ENCODE measurements around the gene HSDL1. TPM values are rescaled to one million over a fixed set of nuclear protein-coding genes. Genes with fewer than 3 reads are reported as not detected.

Gene HSDL1
- total and polyA plus RNA-seq, 8 donors, result 26.0 to 45.9 (median 41.3) TPM

DNA sequence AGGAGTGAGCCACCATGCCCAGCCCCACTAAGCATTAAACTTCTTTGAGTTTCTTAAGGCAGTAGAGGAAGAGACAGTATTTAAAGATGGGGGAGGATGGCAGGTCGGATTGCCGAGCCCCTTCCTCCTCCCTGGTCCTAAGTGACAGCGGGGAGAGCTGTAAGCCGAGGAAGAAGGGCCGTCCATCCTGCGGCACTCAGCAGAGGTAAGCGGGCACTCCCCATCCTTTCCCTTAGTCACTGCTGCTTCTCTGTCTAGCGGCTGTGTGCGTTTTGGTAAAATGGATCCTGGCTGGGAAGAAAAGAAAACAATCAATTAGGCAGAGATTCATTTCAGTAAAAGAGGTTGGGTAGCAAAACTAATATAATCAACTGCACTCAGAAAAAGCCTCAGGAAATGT is 14.0 kb upstream of the HSDL1 start:
- no peaks in the 10 kb centered on the region for H3K9me3 ChIP-seq
- H3K27me3 ChIP-seq, result peaks cover 0 to 46% of the 10 kb centered on the region in 2 donors
- no peak overlapping the region for H3K4me3 ChIP-seq
- no peak overlapping the region for H3K27ac ChIP-seq
- DNase-seq (no peak), ATAC-seq (no peak)
- intact Hi-C loops (cut with DNase I), result no loop called here
- no peak for TF ChIP-seq CTCF (IDR thresholded peaks at IDR 0.05)
- H3K36me3 ChIP-seq, result no peaks in the 10 kb centered on the region
- H3K4me1 ChIP-seq, result no peaks in the 10 kb centered on the region

DNA sequence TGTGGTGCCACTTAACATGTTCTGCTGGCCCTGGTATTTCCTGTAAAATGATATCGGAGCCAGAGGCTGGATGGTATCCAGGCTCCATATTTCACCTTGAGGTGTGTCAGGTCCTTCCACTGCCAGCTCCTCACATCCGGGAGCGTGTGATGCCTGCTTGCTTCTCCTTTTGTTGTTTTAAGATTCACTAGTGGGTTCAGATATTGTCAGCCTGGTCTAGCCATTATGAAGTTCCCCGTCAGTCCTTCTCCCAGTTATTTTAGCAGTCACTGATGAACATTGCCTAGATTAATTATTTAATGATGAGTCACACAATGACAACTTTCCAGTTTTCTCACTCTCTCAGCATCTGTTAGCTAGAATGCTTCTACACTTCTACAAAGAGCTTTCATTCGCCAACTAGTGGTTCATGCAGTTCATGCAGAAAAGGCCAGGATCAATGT is 11.4 kb upstream of the HSDL1 start:
- H3K4me1 ChIP-seq, result no peaks in the 10 kb centered on the region
- DNase-seq (no peak), ATAC-seq (no peak)
- no peaks in the 10 kb centered on the region for H3K36me3 ChIP-seq
- H3K27ac ChIP-seq, result no peak overlapping the region
- no peaks in the 10 kb centered on the region for H3K9me3 ChIP-seq
- peaks cover 0 to 37% of the 10 kb centered on the region in 2 donors for H3K27me3 ChIP-seq
- intact Hi-C loops (cut with DNase I), result no loop called here
- TF ChIP-seq CTCF (IDR thresholded peaks at IDR 0.05), result no peak
- no peak overlapping the region for H3K4me3 ChIP-seq

- no peak overlapping the region for H3K27ac ChIP-seq
- no peak for TF ChIP-seq CTCF (IDR thresholded peaks at IDR 0.05)
- no peak for DNase-seq
- H3K4me3 ChIP-seq, result no peak overlapping the region
- intact Hi-C loops (cut with DNase I), result no loop called here
- no peaks in the 10 kb centered on the region for H3K36me3 ChIP-seq
- peaks cover 0 to 31% of the 10 kb centered on the region in 2 donors for H3K27me3 ChIP-seq
- no peaks in the 10 kb centered on the region for H3K4me1 ChIP-seq
- ATAC-seq, result no peak
- no peaks in the 10 kb centered on the region for H3K9me3 ChIP-seq
These were observed 10.8 kb upstream of the HSDL1 start for GRCh38 chr16:84155771-84156170.

DNA sequence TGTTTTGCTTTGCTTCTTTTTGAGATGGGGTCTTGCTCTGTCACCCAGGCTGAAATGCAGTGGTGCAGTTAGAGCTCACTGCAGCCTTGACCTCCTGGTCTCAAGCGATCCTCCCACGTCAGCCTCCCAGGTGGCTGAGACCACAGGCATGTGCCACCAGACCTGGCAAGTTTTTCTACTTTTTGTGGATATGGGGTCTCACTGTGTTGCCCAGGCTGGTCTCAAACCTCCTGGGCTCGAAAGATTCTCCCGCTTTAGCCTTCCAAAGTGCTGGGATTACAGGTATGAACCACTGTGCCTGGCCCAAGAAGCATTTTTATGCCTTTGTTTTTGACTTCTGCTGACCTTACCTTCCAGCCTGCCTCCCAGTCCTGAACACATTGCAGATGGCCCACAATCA is 10.2 kb upstream of the HSDL1 start:
- no peaks in the 10 kb centered on the region for H3K9me3 ChIP-seq
- ATAC-seq, result no peak
- DNase-seq, result no peak
- no peak for TF ChIP-seq CTCF (IDR thresholded peaks at IDR 0.05)
- H3K36me3 ChIP-seq, result no peaks in the 10 kb centered on the region
- H3K27ac ChIP-seq, result no peak overlapping the region
- no peak overlapping the region for H3K4me3 ChIP-seq
- peaks cover 0 to 27% of the 10 kb centered on the region in 2 donors for H3K27me3 ChIP-seq
- no peaks in the 10 kb centered on the region for H3K4me1 ChIP-seq
- intact Hi-C loops (cut with DNase I), result no loop called here

DNA sequence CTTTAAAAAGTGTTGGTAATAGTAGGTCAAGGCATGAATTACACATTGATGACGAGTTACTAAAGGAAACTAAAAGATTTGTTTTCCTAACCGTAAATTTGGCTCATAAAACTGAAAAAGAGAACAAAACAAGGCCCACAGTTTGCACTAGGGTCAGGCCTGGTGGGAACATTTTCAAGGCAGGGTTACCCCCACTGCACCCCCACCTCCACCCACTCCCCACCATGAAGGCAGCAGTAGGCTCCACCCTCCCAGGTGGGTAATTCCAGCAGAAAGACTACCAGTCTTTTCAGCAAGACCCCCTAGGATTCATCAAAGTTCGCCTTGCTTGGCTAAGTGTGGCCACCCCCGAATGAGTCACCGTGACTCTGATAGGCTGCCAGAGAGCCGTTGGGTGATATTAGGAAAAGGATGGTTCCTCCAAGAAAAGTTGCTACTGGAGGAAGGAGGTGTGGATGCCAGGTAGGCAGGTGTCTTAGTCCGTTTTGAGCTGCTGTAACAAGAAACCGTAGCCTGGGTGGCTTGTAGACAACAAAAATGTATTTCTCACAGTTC is 8.8 kb upstream of the HSDL1 start:
- Histone ChIP-seq H3K27ac (no peak overlapping the region), H3K9me3 (no peaks in the 10 kb centered on the region), H3K4me3 (no peak overlapping the region), H3K36me3 (no peaks in the 10 kb centered on the region), H3K27me3 (peaks cover 0 to 12% of the 10 kb centered on the region in 2 donors), H3K4me1 (no peaks in the 10 kb centered on the region)
- no peak for DNase-seq
- TF ChIP-seq CTCF (IDR thresholded peaks at IDR 0.05), result no peak
- no peak for ATAC-seq
- intact Hi-C loops (cut with DNase I), result no loop called here

All from left lung (tissue), 10 donors.